HG02885 (cell line): ENCODE results near the gene SPRYD4.
A peak's percentile ranks its signal among the peaks of the same experiment; 100 is the strongest.
"Not testable (repeated sequence)": the region's sequence is repeated elsewhere in the genome, so short reads cannot be mapped to it uniquely, and the experiment has no call there.

Experiments
- ATAC-seq: cut with Tn5 transposase; IDR thresholded peaks from one replicate; pipeline ENCODE4 v1.9.1; 2021; ENCODE audit warnings: mild to moderate bottlenecking; ENCODE audit not compliant: unreplicated experiment, poor library complexity

The SPRYD4 gene

DNA sequence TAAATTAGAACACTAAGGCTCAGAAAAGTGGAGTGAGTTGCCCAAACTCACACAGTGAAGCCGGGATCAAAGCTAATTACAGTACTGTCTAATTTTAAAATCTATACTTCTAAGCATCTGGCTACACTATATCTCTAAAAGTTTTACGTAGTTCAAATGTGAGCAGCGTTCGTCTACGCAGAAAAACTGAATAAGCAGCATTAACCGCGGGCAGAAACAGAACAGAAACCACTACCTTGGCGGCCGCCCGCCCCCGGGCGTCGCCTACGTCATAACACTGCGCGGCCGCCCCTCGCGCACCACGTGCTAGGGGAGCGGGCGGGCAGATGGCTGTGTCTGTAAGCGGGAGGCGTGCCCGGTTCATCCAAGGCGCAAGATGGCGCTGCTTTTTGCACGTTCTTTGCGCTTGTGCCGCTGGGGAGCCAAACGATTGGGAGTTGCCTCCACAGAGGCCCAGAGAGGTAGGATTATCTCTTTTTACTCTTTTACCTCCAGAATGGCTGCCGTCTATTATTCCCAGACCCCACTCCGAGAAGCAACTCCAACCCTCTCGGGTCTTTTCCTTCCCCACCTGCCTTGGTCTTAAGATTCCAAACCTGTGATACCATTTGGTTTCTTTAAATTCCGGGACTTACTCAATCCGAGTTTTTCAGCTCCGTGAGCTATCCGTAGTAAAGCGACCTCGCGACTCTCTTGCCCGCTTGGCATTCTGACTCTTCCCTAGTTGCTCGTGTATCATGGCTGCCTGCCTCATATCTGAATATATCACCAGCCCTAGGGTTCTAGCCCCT is at the start of gene SPRYD4:
SPRYD4 (plus strand) TSS at position 363 of the 791 bp plus-strand sequence; CDS start at position 377, 14 bp downstream.
- ATAC-seq, result peak; percentile 93

DNA sequence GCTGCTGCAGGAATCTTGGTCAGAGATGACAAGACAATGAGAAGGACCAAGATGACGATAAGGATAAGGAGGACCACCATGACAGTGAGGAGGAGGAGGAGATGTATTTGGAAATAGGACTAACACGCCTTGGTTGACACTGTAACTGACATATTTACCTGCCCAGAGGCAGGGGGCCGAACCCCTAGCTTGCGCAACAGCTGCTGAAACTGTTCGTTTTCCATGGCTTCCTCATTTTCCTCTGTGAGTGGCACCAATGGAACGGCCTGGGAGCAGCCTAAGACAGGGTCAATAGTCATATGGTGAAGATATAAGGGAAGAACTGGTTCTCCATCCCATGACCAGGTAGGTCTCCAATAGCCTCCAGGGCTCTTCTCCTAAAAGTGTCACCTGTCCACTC is 48.0 kb upstream of the SPRYD4 start:
- no peak for ATAC-seq

GRCh38 chr12:56425193-56425592 is 43.2 kb upstream of the SPRYD4 start:
- ATAC-seq, result no peak

GRCh38 chr12:56425940-56426438 is 42.4 kb upstream of the SPRYD4 start:
- ATAC-seq, result no peak

GRCh38 chr12:56431288-56431687 is 37.1 kb upstream of the SPRYD4 start:
- no peak for ATAC-seq

GRCh38 chr12:56431850-56432249 is 36.5 kb upstream of the SPRYD4 start:
- ATAC-seq, result no peak

DNA sequence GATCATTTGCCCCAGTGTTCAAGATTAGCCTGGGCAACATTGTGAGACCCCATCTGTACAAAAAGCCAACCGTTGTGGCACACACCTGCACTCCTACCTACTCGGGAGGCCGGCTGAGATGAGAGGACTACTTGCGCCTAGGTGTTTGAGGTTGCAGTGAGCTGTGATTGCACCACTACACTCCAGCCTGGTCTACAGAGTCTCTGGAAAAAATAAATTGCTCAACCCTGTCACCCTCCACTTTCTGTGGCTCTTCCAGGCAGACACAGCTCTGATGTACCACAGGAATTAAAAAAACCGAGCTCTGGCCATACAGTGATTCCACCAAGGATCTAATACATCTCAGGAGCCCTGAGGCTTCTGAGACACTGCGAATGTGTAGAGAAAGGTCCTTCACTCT is 33.5 kb upstream of the SPRYD4 start:
- ATAC-seq, result no peak

DNA sequence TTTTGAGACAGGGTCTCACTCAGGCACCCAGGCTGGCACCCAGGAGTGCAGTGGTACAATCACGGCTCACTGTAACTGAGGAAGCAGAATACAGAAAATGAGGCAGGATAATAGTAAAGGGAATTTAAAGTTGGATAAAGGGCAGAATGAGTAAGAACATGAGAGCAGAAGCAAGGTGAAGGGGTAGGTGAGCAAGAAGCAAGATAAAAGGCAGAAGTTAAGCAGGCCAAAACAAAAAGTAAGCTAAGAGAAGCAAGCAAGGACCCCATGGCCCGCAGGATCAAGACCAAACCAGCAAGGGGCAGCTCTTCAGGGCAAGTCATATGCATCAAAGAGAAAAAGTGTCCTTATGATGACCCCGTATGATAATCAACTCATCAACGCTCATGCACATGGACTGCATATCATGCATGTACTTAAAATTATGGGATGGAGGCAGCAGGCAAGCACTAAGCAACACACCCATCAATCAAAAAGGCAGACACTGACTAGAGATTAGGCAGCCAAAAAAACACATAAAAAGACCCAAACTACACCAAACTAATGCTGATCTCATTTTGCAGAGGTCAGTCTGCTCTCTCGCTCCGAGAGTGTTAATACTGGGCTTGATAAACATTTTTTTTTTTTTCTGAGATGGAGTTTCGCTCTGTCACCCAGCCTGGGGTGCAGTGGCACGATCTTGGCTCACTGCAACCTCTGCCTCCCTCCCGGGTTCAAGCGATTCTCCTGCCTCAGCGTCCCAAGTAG is 30.8 kb upstream of the SPRYD4 start:
- no peak for ATAC-seq

DNA sequence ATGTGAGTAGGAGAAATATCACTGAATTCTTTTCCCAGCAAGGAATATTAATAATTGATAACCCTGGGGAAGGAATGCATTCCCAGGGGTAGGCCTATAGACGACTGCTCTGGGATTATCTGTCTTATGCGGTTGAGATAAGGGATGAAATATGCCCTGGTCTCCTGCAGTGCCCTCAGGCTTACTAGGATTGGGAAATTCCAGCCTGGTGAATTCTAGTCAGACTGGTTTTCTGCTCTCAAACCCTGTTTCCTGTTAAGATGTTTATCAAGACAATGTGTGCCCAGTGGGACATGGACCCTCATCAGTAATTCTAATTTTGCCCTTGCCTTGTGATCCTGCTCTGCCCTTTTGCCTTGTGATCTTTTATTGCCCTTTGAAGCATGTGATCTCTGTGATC is 25.2 kb upstream of the SPRYD4 start:
- ATAC-seq, result not testable (repeated sequence)

DNA sequence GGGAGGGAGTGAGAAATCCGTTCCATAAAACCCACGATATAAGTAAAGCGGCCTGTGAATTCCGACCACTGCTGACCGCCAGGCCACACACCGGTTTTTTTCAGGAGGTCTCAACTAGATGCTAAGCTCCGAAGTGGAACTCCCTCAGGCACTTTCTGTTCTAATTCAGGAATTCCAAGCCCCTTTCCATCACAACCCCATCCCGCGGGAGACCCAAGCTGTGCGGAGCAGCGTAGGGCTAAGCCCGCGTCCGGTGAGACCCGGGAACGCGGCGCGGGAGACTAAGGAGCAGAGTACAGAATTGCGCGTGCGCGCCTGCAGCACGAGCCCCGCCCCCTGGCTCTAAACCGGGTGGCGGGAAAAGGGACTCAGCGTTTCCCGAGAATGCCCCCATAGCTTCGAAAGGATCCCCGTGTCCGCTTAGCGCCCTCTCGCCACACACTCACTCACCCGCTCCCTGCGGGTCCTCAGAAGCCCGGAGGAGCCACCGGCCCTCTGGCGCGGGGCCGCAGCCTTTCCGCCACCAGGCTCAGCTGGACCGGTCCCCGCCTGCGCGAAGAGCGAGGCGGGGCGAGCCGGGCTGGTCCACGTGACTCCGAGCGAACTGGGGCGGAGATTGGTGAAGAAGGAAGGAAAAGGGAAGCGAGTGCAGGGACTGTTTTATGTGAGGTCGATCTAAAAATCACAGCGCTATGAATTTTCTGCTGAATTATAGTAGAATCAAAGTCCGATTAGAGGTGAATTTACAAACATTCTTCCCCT is 19.3 kb upstream of the SPRYD4 start, which contains the start of gene TIMELESS:
TIMELESS (minus strand) TSS at position 567 of the 762 bp plus-strand sequence. CDS start 15,256 bp downstream, outside the sequence.
- ATAC-seq, result peak; percentile 97

- ATAC-seq, result no peak
Observed at GRCh38 chr12:56449622-56449984, 18.8 kb upstream of the SPRYD4 start.

- ATAC-seq, result no peak
Observed at GRCh38 chr12:56450241-56450640, 18.1 kb upstream of the SPRYD4 start.

DNA sequence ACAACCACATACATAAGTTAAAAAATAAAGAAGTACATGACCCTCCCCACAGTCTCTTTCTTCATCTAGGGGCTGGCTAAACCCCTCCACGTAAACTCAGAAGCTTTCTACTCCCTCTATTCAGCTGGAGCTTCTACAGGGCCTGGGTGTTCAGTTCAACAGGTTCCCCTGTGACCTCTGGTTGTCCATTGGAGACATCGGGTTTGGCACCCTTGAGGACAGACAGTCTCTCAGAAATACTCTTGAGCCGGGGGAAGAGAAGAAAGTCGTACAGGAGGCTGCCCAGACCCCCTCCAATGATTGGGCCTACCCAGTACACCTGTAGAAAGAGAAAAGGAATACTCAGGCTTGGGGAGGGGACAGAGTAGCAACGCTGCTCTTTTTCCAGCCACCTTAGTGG is 17.2 kb upstream of the SPRYD4 start:
- ATAC-seq, result no peak

DNA sequence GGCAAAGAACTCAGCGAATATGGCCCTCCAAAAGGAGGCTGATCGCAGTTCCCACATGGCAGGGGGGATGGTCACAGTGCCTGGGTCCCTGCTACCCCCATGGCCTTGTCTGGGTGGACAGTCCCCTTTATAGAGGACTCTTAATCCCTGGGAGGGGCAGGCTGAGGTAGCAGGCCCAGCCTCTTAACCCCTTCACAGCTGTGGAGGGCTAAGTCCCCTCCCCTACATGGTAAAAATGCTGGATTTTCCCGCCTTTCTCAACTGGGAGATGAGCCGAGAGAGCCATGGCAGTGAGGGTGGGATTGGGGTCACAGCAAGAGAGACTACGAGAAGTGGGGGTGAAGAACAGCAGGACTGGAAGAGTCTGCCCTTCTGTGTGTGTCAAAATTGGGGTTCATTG is 13.8 kb upstream of the SPRYD4 start, which contains the start of gene MIP:
MIP (minus strand) TSS at position 101 of the 400 bp plus-strand sequence; CDS start at position 57, 44 bp downstream.
- no peak for ATAC-seq

DNA sequence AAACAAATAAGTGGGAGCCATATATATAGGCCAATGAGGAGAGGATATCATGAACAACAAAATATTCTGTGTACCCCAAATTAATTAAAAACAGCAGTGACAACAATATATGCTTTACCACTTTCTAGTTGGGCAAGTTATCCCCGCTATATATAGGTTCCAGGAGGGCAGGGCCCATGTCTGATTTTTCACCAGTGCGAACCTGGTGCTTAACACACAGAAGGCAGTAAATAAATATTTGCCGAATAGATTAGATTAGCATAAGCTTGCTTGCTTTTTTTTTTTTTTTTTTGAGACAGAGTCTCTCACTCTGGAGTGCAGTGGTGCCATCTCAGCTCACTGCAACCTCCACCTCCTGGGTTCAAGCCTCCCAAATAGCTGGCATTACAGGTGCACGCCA is 10.6 kb upstream of the SPRYD4 start:
- no peak for ATAC-seq

- ATAC-seq, result no peak
Observed at GRCh38 chr12:56461235-56462159, 6.9 kb upstream of the SPRYD4 start.

- ATAC-seq, result no peak
Observed at GRCh38 chr12:56462565-56462964, 5.8 kb upstream of the SPRYD4 start.

DNA sequence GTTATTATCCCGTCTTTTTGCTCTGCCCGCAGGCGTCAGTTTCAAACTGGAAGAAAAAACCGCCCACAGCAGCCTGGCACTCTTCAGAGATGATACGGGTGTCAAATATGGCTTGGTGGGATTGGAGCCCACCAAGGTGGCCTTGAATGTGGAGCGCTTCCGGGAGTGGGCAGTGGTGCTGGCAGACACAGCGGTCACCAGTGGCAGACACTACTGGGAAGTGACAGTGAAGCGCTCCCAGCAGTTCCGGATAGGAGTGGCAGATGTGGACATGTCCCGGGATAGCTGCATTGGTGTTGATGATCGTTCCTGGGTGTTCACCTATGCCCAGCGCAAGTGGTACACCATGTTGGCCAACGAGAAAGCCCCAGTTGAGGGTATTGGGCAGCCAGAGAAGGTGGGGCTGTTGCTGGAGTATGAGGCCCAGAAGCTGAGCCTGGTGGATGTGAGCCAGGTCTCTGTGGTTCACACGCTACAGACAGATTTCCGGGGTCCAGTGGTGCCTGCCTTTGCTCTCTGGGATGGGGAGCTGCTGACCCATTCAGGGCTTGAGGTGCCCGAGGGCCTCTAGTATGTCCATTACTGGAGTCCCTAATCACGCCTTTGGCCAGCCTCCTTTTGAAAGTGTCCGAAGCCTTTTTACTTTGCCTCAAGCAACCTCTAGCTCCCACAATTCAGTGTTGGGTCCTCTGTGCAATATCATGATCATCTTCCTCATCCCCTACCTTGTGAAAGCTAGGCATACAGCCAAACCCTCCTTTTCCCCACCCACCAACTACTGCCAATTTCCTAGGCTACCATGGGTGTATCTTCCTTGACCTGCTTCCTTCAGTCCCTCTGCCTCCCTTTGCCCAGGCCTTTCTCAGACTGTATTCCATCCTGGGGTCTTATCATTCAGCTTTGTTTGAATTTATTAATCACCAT is 891 bp downstream of the SPRYD4 start:
- ATAC-seq, result no peak
